GM12878 (cell line): ENCODE measurements around the gene AMBP. TPM values are rescaled to one million over a fixed set of nuclear protein-coding genes. Genes with fewer than 3 reads are reported as not detected.

Experiments
- ASH2L ChIP-seq: fragments of 300-600, 200-600 bp; sonication (generic); IDR thresholded peaks from 2 replicates; pipeline ENCODE4 v1.6.1; 2017; ENCODE audit warnings: low read depth, mild to moderate bottlenecking, borderline replicate concordance
- BCLAF1 ChIP-seq: fragments of 450-650 bp; IDR thresholded peaks from 2 replicates; pipeline ENCODE4 v1.6.1; 2017; ENCODE audit warnings: antibody characterized with exemption, mild to moderate bottlenecking, moderate library complexity
- FOS ChIP-seq: IDR thresholded peaks from 3 replicates; pipeline ENCODE4 v1.6.1; 2011; ENCODE audit warnings: borderline replicate concordance; ENCODE audit not compliant: insufficient read length; ENCODE audit errors: extremely low read depth
- MTA2 ChIP-seq: fragments of 450-650 bp; IDR thresholded peaks from 2 replicates; pipeline ENCODE4 v1.6.1; 2016; ENCODE audit warnings: low read depth, mild to moderate bottlenecking, moderate library complexity
- MYC ChIP-seq: IDR thresholded peaks from 2 replicates; pipeline ENCODE4 v1.6.1; 2011; ENCODE audit warnings: mild to moderate bottlenecking, low read length, moderate library complexity, inconsistent platforms; ENCODE audit not compliant: insufficient read depth, insufficient replicate concordance, insufficient read length, severe bottlenecking
- NFXL1 ChIP-seq: fragments of 450-650 bp; IDR thresholded peaks from 2 replicates; pipeline ENCODE4 v1.6.1; 2017; ENCODE audit warnings: antibody characterized with exemption, mild to moderate bottlenecking, borderline replicate concordance
- RAD21 ChIP-seq: IDR thresholded peaks from 2 replicates; pipeline ENCODE4 v1.6.1; 2011; ENCODE audit warnings: mild to moderate bottlenecking, low read depth, low read length, moderate library complexity; ENCODE audit not compliant: insufficient read depth
- RB1 ChIP-seq: fragments of 450-650 bp; formaldehyde crosslinking; IDR thresholded peaks from 2 replicates; pipeline ENCODE4 v1.6.1; 2017; ENCODE audit warnings: mild to moderate bottlenecking, borderline replicate concordance
- RELA ChIP-seq: fragments of 450-650 bp; IDR thresholded peaks from 2 replicates; pipeline ENCODE4 v1.8.0; 2014; ENCODE audit warnings: borderline replicate concordance; ENCODE audit not compliant: partially characterized antibody
- STAT1 ChIP-seq: fragments of 450-650 bp; conservative IDR thresholded peaks from 2 replicates; pipeline ENCODE4 v1.6.1; 2014; ENCODE audit warnings: antibody characterized with exemption, mild to moderate bottlenecking
- TCF7 ChIP-seq: IDR thresholded peaks from 2 replicates; pipeline ENCODE4 v1.6.1; 2014; ENCODE audit warnings: antibody characterized with exemption, borderline replicate concordance
- USF1 ChIP-seq: IDR thresholded peaks from 2 replicates; pipeline ENCODE4 v1.6.1; 2011; ENCODE audit warnings: borderline replicate concordance, low read depth, mild to moderate bottlenecking, moderate library complexity, mixed read lengths, low read length; ENCODE audit not compliant: insufficient read depth; ENCODE audit errors: extremely low read length
- ZBTB11 ChIP-seq: fragments of 450-650 bp; formaldehyde crosslinking; IDR thresholded peaks from 2 replicates; pipeline ENCODE4 v1.5.0; 2022; ENCODE audit warnings: mild to moderate bottlenecking, missing genetic modification characterization
- ZNF384 ChIP-seq: IDR thresholded peaks from 2 replicates; pipeline ENCODE4 v1.6.1; 2012; ENCODE audit warnings: low read depth, mild to moderate bottlenecking, low read length, improper control_type of control experiment, borderline replicate concordance
- polyA plus RNA-seq, 11 experiments: library from polyadenylated mRNA; depleted of rRNA in 4 of 11; unstranded in 6 of 11; stranded (reverse) in 5 of 11; fragments of >200 nt; fragmentation: Nextera tagmentation in 4 of 11; fragmentation: Illumina TruSeq in 1 of 11; extraction: Ambion mirVana in 4 of 11; extraction: Trizol in 1 of 11; gene quantifications; 1 replicate in 1 of 11; 2 replicates in 10 of 11; pipeline versions ENCODE4 v1.2.1 to v1.2.3, GENCODE V29; 2011 to 2016; ENCODE audit warnings: inconsistent platforms in 2 of 11, missing spikeins in 2 of 11, low read depth in 1 of 11
- total RNA-seq, 4 experiments: library from RNA; depleted of rRNA in 3 of 4; stranded (reverse); fragments of >200 nt in 3 of 4; fragmentation: Illumina TruSeq in 1 of 4; extraction: Trizol in 1 of 4; gene quantifications; 2 replicates each; pipeline versions ENCODE4 v1.2.1 to v1.2.3, GENCODE V29; 2013 to 2021

AMBP gene
- total and polyA plus RNA-seq, 10 of the 15 experiments (the other 5 are each of a cell fraction or from before 2014, with no cell fraction given): 0.11 to 2.3 (median 0.18) TPM; not detected in 7

- TF ChIP-seq BCLAF1 (no peak), RB1 (no peak), ZBTB11 (CRISPR knock-in tag) (no peak), RELA (no peak), NFXL1 (no peak), MYC (no peak), MTA2 (no peak), RAD21 (no peak), FOS (no peak), ASH2L (no peak), USF1 (no peak), STAT1 (no peak), TCF7 (no peak), ZNF384 (no peak)
Measured at GRCh38 chr9:114094971-114095370, 16.9 kb upstream of the AMBP start (continued).
